K562 (cell line): Measurements from ENCODE around the gene WIPF2. TPM values are rescaled to one million over a fixed set of nuclear protein-coding genes. Genes with fewer than 3 reads are reported as not detected.

Source experiments
- CEBPG ChIP-seq, 3 experiments: fragments of 200-800 bp in 1 of 3; sonication (Bioruptor generic) in 1 of 3; sonication (generic) in 1 of 3; formaldehyde crosslinking in 1 of 3; IDR thresholded peaks in 2 of 3; conservative IDR thresholded peaks in 1 of 3; 2 replicates each; pipeline versions ENCODE4 v1.6.1 to v1.8.0; 2016 to 2022; ENCODE audit warnings: missing compliant biosample characterization in 2 of 3, missing genetic modification characterization in 2 of 3, mild to moderate bottlenecking in 1 of 3, missing genetic modification reagents in 1 of 3
- GABPA ChIP-seq: fragments of 200-800 bp; sonication (Bioruptor generic); conservative IDR thresholded peaks from 2 replicates; pipeline ENCODE4 v1.6.1; 2016; ENCODE audit warnings: low read depth, missing genetic modification characterization, missing compliant biosample characterization
- HDAC2 ChIP-seq: fragments of 450-650 bp; IDR thresholded peaks from 2 replicates; pipeline ENCODE4 v1.6.1; 2016; ENCODE audit warnings: mild to moderate bottlenecking
- HOXB6 ChIP-seq: fragments of 250-450 bp; sonication (Bioruptor Pico); IDR thresholded peaks from 2 replicates; pipeline ENCODE4 v1.5.1; 2022; ENCODE audit warnings: mild to moderate bottlenecking, borderline replicate concordance
- ILK ChIP-seq: fragments of 450-650 bp; IDR thresholded peaks from 2 replicates; pipeline ENCODE4 v1.6.1; 2016; ENCODE audit warnings: missing genetic modification characterization, low read depth, mild to moderate bottlenecking, missing compliant biosample characterization, moderate library complexity, borderline replicate concordance
- MBD2 ChIP-seq: sonication (generic); IDR thresholded peaks from 2 replicates; pipeline ENCODE4 v1.6.1; 2016; ENCODE audit warnings: low read depth, borderline replicate concordance
- NFRKB ChIP-seq: fragments of 450-650 bp; IDR thresholded peaks from 2 replicates; pipeline ENCODE4 v1.6.1; 2016; ENCODE audit warnings: low read depth
- PHF20 ChIP-seq: fragments of 450-650 bp; IDR thresholded peaks from 2 replicates; pipeline ENCODE4 v1.6.1; 2018; ENCODE audit not compliant: partially characterized antibody
- POLR2G ChIP-seq: fragments of 200-400 bp; formaldehyde crosslinking; IDR thresholded peaks from 2 replicates; pipeline ENCODE4 v1.6.1; 2017; ENCODE audit warnings: low read depth, mild to moderate bottlenecking, antibody characterized with exemption, low read length, moderate library complexity
- RFX7 ChIP-seq: fragments of 250-450 bp; sonication (Bioruptor Pico); IDR thresholded peaks from 2 replicates; pipeline ENCODE4 v1.5.1; 2021; ENCODE audit warnings: mild to moderate bottlenecking
- SAP30 ChIP-seq: fragments of 200-600 bp; sonication (generic); IDR thresholded peaks from 2 replicates; pipeline ENCODE4 v1.6.1; 2012; ENCODE audit warnings: borderline replicate concordance, low read depth, mild to moderate bottlenecking, moderate library complexity, low read length, control low read depth, inconsistent platforms; ENCODE audit not compliant: insufficient read depth, poor library complexity, severe bottlenecking
- SIN3A ChIP-seq, 2 experiments: fragments of 150-350 bp in 1 of 2; IDR thresholded peaks; 2 replicates each; pipeline ENCODE4 v1.6.1; 2011 to 2016; ENCODE audit warnings: borderline replicate concordance in 2 of 2, low read depth in 2 of 2, low read length in 2 of 2, mild to moderate bottlenecking in 2 of 2, moderate library complexity in 2 of 2; ENCODE audit not compliant: control insufficient read depth in 1 of 2
- SIRT6 ChIP-seq: IDR thresholded peaks from one replicate; pipeline ENCODE4 v1.6.1; 2012; ENCODE audit warnings: low read depth, mild to moderate bottlenecking, control low read depth, inconsistent platforms, low read length, moderate library complexity
- ZNF124 ChIP-seq: sonication (generic); formaldehyde crosslinking; IDR thresholded peaks from 2 replicates; pipeline ENCODE4 v1.8.1; 2022; ENCODE audit warnings: missing genetic modification reagents
- ZNF551 ChIP-seq: fragments of 250-450 bp; sonication (Bioruptor Pico); IDR thresholded peaks from 2 replicates; pipeline ENCODE4 v1.5.0; 2021; ENCODE audit warnings: mild to moderate bottlenecking, moderate library complexity
- polyA plus RNA-seq, 8 experiments: library from polyadenylated mRNA; depleted of rRNA in 4 of 8; stranded (reverse) in 5 of 8; unstranded in 3 of 8; fragments of >200 nt; fragmentation: Nextera tagmentation in 2 of 8; fragmentation: Illumina TruSeq in 1 of 8; extraction: Ambion mirVana in 2 of 8; extraction: Trizol in 1 of 8; gene quantifications; 2 replicates each; pipeline versions ENCODE4 v1.2.1 to v1.2.3, GENCODE V29; 2011 to 2014; ENCODE audit warnings: inconsistent platforms in 1 of 8, missing spikeins in 1 of 8
- total RNA-seq, 7 experiments: library from RNA; depleted of rRNA in 6 of 7; stranded (reverse); fragments of >200 nt in 6 of 7; fragmentation: Illumina TruSeq in 2 of 7; extraction: Trizol in 2 of 7; gene quantifications; 2 replicates each; pipeline versions ENCODE4 v1.2.1 to v1.2.3, GENCODE V29; 2011 to 2021; ENCODE audit warnings: low replicate concordance in 1 of 7
- TF ChIP-seq, protein P1 (sequence below), 2 experiments: fragments of 200-800 bp in 1 of 2; sonication (Bioruptor generic) in 1 of 2; sonication (generic) in 1 of 2; formaldehyde crosslinking in 1 of 2; IDR thresholded peaks in 1 of 2; conservative IDR thresholded peaks in 1 of 2; 2 replicates each; pipeline versions ENCODE4 v1.5.0 to v1.6.1; 2016 to 2020; ENCODE audit warnings: missing compliant biosample characterization in 1 of 2, missing genetic modification characterization in 1 of 2, missing genetic modification reagents in 1 of 2
- TF ChIP-seq, protein P2 (sequence below): fragments of 450-650 bp; IDR thresholded peaks from 2 replicates; pipeline ENCODE4 v1.6.1; 2017; ENCODE audit warnings: antibody characterized with exemption, mild to moderate bottlenecking
- TF ChIP-seq, protein P3 (sequence below): fragments of 450-650 bp; formaldehyde crosslinking; IDR thresholded peaks from 2 replicates; pipeline ENCODE4 v1.4.0; 2020; ENCODE audit warnings: mild to moderate bottlenecking, moderate library complexity

The WIPF2 gene
- total and polyA plus RNA-seq, 9 of the 15 experiments (the other 6 are each of a cell fraction or from before 2014, with no cell fraction given) = 3.6 to 15.0 (median 5.3) TPM

DNA sequence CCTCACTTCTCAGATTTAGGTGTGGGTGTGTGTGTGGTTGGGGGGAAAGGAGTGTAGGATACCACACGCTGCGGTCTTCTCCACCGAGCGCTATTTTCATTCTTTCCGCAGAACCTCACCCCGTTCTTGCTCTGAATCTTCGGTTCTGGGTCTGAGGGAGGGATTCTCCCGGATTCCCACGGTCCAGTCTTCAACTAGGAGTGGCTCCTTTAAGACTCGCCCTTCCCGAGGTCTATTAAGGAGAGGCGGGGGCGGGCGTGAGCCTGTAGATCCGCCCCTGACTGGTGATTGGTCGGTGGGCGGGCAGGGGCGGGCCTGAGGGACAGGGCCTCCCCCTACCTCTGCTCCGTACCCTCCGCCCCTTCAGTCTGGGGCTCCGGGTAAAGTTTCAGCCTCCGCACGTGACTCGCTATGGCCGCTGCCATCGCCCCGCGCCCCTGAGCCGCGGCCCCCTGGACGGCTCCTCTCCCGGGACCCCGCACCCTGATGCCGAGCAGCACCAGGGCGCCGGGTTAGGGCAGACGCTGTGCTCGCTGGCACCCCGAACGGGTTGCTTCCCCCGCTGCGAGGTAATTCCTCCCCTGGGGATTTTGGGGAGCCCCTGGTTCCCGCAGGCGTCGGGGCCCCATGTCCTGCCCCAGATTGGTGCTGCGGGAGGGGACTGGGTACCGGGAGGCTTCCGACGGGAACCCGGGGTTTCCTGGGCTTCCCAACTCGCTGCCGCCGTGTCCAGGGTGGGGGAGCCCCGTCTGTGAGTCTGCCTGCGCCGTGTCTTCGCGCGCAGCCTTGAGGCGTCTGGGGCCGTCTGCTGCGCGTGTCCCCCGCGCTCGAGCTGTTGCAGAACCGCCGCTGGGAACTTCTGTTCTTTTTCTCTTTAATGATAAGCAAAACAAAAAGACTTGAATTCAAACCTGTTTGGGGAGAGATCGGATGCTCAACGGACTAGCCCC, 99.1 kb downstream of the WIPF2 start (continued):
- TF ChIP-seq RFX7 (CRISPR knock-in tag) (no peak), SIRT6 (no peak), POLR2G (peak; percentile 88), MBD2 (peak; percentile 63; the same call in 1 of the 2 replicates), ZNF551 (no peak), PHF20 (peak; percentile 35), CEBPG (CRISPR knock-in tag; IDR thresholded peaks at IDR 0.05) (no peak), CEBPG (tag; conservative IDR thresholded peaks at IDR 0.05 in 1 of 2, IDR thresholded peaks at IDR 0.05 in 1 of 2) (no peak), SIN3A (IDR thresholded peaks at IDR 0.05; ENCODE audit: borderline replicate concordance in 2 of 2, control insufficient read depth in 1 of 2, low read depth in 2 of 2, low read length in 2 of 2) (peak; percentile 77 to 88; a peak in 3 of 4 replicates), HDAC2 (peak; percentile 46), GABPA (tag) (0 out of 2 replicates have a peak, but pooled peaks have one; percentile 18), SAP30 (peak; percentile 55), ILK (tag) (no peak), HOXB6 (CRISPR knock-in tag) (no peak), NFRKB (no peak), ZNF124 (CRISPR knock-in tag) (no peak)
- TF ChIP-seq, protein P1, sequence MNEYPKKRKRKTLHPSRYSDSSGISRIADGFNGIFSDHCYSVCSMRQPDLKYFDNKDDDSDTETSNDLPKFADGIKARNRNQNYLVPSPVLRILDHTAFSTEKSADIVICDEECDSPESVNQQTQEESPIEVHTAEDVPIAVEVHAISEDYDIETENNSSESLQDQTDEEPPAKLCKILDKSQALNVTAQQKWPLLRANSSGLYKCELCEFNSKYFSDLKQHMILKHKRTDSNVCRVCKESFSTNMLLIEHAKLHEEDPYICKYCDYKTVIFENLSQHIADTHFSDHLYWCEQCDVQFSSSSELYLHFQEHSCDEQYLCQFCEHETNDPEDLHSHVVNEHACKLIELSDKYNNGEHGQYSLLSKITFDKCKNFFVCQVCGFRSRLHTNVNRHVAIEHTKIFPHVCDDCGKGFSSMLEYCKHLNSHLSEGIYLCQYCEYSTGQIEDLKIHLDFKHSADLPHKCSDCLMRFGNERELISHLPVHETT (CRISPR knock-in tag; conservative IDR thresholded peaks at IDR 0.05 in 1 of 2, IDR thresholded peaks at IDR 0.05 in 1 of 2) = no peak
- TF ChIP-seq, protein P2, sequence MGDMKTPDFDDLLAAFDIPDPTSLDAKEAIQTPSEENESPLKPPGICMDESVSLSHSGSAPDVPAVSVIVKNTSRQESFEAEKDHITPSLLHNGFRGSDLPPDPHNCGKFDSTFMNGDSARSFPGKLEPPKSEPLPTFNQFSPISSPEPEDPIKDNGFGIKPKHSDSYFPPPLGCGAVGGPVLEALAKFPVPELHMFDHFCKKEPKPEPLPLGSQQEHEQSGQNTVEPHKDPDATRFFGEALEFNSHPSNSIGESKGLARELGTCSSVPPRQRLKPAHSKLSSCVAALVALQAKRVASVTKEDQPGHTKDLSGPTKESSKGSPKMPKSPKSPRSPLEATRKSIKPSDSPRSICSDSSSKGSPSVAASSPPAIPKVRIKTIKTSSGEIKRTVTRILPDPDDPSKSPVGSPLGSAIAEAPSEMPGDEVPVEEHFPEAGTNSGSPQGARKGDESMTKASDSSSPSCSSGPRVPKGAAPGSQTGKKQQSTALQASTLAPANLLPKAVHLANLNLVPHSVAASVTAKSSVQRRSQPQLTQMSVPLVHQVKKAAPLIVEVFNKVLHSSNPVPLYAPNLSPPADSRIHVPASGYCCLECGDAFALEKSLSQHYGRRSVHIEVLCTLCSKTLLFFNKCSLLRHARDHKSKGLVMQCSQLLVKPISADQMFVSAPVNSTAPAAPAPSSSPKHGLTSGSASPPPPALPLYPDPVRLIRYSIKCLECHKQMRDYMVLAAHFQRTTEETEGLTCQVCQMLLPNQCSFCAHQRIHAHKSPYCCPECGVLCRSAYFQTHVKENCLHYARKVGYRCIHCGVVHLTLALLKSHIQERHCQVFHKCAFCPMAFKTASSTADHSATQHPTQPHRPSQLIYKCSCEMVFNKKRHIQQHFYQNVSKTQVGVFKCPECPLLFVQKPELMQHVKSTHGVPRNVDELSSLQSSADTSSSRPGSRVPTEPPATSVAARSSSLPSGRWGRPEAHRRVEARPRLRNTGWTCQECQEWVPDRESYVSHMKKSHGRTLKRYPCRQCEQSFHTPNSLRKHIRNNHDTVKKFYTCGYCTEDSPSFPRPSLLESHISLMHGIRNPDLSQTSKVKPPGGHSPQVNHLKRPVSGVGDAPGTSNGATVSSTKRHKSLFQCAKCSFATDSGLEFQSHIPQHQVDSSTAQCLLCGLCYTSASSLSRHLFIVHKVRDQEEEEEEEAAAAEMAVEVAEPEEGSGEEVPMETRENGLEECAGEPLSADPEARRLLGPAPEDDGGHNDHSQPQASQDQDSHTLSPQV = 0 out of 2 replicates have a peak, but pooled peaks have one; percentile 29
- TF ChIP-seq, protein P3, sequence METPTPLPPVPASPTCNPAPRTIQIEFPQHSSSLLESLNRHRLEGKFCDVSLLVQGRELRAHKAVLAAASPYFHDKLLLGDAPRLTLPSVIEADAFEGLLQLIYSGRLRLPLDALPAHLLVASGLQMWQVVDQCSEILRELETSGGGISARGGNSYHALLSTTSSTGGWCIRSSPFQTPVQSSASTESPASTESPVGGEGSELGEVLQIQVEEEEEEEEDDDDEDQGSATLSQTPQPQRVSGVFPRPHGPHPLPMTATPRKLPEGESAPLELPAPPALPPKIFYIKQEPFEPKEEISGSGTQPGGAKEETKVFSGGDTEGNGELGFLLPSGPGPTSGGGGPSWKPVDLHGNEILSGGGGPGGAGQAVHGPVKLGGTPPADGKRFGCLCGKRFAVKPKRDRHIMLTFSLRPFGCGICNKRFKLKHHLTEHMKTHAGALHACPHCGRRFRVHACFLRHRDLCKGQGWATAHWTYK (CRISPR knock-in tag) = no peak
